ENCODE results near the gene AQP3. TPM values are rescaled to one million over a fixed set of nuclear protein-coding genes. Genes with fewer than 3 reads are reported as not detected.
A peak's percentile ranks its signal among the peaks of the same experiment; 100 is the strongest.

Gene AQP3
- total and polyA plus RNA-seq, 2 of the 8 experiments (the other 6 are each of a cell fraction or from before 2014, with no cell fraction given) = 2.6 to 7.6 TPM

GRCh38 chr9:33473643-33474352 is 26.4 kb upstream of the AQP3 start, which contains the start of gene NOL6 (continued):
- TF ChIP-seq SP4 (IDR thresholded peaks at IDR 0.05; ENCODE audit: low read length) (peak; percentile 91), HDAC6 (IDR thresholded peaks at IDR 0.05; ENCODE audit: low read depth, low read length) (no peak), EP300 (IDR thresholded peaks at IDR 0.05; ENCODE audit: borderline replicate concordance in 1 of 2, low read depth in 2 of 2, low read length in 2 of 2) (no peak), CTBP2 (IDR thresholded peaks at IDR 0.05; ENCODE audit: borderline replicate concordance, insufficient read depth, insufficient read length, low read length) (no peak), JUN (IDR thresholded peaks at IDR 0.05; ENCODE audit: low read depth, low read length) (no peak), CBX5 (IDR thresholded peaks at IDR 0.05; ENCODE audit: low read depth, low read length) (no peak), MAFK (IDR thresholded peaks at IDR 0.05; ENCODE audit: low read depth, low read length) (no peak), CBX8 (IDR thresholded peaks at IDR 0.05; ENCODE audit: borderline replicate concordance, low read depth, low read length) (no peak), SAP30 (IDR thresholded peaks at IDR 0.05; ENCODE audit: insufficient read depth, insufficient replicate concordance, low read length) (peak; percentile 100), RBBP5 (IDR thresholded peaks at IDR 0.05; ENCODE audit: borderline replicate concordance, low read depth, low read length) (no peak), SP2 (IDR thresholded peaks at IDR 0.05; ENCODE audit: low read length) (peak; percentile 64; the same call in 1 of the 2 replicates), NRF1 (IDR thresholded peaks at IDR 0.05; ENCODE audit: low read depth, low read length) (no peak), CREB1 (IDR thresholded peaks at IDR 0.05) (peak; percentile 52), BCL11A (IDR thresholded peaks at IDR 0.05; ENCODE audit: low read depth in 2 of 2, low read length in 2 of 2) (no peak), RNF2 (IDR thresholded peaks at IDR 0.05; ENCODE audit: borderline replicate concordance, low read depth, low read length, missing control alignments, poor library complexity, severe bottlenecking) (no peak), SIRT6 (IDR thresholded peaks at IDR 0.05; ENCODE audit: low read length) (no peak), KDM4A (IDR thresholded peaks at IDR 0.05; ENCODE audit: low read depth, low read length, severe bottlenecking) (peak; percentile 49), CTCF (IDR thresholded peaks at IDR 0.05; ENCODE audit: control extremely low read depth in 1 of 3, insufficient read depth in 1 of 3, low read depth in 1 of 3, low read length in 3 of 3) (no peak), BRCA1 (IDR thresholded peaks at IDR 0.05; ENCODE audit: low read depth, low read length) (no peak), RXRA (IDR thresholded peaks at IDR 0.05; ENCODE audit: insufficient read depth, low read depth, low read length) (no peak), JUND (IDR thresholded peaks at IDR 0.05; ENCODE audit: low read length) (no peak)
